ENCODE results near the gene NPPB. TPM values are rescaled to one million over a fixed set of nuclear protein-coding genes. Genes with fewer than 3 reads are reported as not detected.

NPPB gene
- total and polyA plus RNA-seq, 2 of the 8 experiments (the other 6 are each of a cell fraction or from before 2014, with no cell fraction given), result 0.36 to 0.91 TPM

DNA sequence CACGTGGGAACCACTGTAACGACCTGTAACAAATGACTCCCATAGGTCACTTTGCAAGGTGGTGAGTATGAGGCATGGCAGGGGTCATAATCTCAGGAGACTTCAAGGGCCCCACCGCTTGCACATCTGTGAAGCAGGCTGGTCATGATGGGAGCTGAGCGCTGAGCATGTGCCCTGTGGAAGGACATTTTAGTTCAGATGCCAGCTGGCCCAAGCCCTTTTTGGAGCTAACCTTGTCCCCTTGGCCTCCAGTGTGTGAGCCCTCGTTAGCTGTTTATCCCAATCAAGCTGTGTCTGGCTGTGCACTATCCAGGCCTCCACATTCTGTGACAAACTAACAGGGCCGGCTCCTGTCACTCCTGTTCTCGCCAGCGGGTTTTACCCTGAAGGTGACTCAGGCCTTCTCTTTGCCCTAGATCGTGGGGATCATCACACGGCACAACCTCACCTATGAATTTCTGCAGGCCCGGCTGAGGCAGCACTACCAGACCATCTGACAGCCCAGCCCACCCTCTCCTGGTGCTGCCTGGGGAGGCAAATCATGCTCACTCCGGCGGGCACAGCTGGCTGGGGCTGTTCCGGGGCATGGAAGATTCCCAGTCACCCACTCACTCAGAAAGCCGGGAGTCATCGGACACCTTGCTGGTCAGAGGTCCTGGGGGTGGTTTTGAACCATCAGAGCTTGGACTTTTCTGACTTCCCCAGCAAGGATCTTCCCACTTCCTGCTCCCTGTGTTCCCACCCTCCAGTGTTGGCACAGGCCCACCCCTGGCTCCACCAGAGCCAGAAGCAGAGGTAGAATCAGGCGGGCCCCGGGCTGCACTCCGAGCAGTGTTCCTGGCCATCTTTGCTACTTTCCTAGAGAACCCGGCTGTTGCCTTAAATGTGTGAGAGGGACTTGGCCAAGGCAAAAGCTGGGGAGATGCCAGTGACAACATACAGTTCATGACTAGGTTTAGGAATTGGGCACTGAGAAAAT, 18.7 kb downstream of the NPPB start:
- no peak for DNase-seq (ENCODE audit: low read depth in 1 of 2, low spot score in 2 of 2)
- ChIA-PET POLR2A (ENCODE audit: partially characterized antibody) (interaction anchor here (0.5 to 8.1 kb wide), 3 partner anchors 17 to 68 kb away, joined by 3 to 72 read pairs (median 3); no protein-coding TSS in a partner anchor), CTCF (ENCODE audit: partially characterized antibody) (interaction anchor here (0.8 to 8.8 kb wide), 19 partner anchors 8 to 267 kb away, joined by 3 to 67 read pairs (median 5); partner anchors contain the start of gene NPPA)
- no peak for FAIRE-seq
- Histone ChIP-seq H3K79me2 (ENCODE audit: control insufficient read depth in 1 of 2, insufficient read depth in 2 of 2, low read length in 2 of 2) (no peaks in the 10 kb centered on the region), H3K27me3 (replicated peaks in 1 of 4; ENCODE audit: control insufficient read depth in 3 of 4, extremely low read depth in 1 of 4, insufficient read depth in 3 of 4, low read length in 3 of 4) (no peaks in the 10 kb centered on the region), H3K4ac (replicated peaks; ENCODE audit: insufficient read length, low read depth, low read length) (no peak overlapping the region), H3K9ac (replicated peaks in 1 of 4; ENCODE audit: extremely low read depth in 1 of 4, low read depth in 3 of 4, low read length in 3 of 4) (no peak overlapping the region), H2BK120ac (replicated peaks; ENCODE audit: low read depth, low read length) (no peak overlapping the region), H2BK12ac (ENCODE audit: low read depth, low read length) (no peak overlapping the region), H4K91ac (replicated peaks; ENCODE audit: insufficient read length, low read length) (no peak overlapping the region), H3K79me1 (ENCODE audit: low read depth, low read length) (no peaks in the 10 kb centered on the region), H4K8ac (ENCODE audit: extremely low read depth, insufficient read depth, low read length) (no peak overlapping the region; the same call in 1 of the 2 replicates), H2BK5ac (ENCODE audit: low read depth, low read length) (no peak overlapping the region), H3K9me3 (ENCODE audit: insufficient read depth in 2 of 2, low read depth in 1 of 2, low read length in 1 of 2) (no peaks in the 10 kb centered on the region), H4K5ac (ENCODE audit: insufficient read length, low read depth, low read length) (no peak overlapping the region), H3K36me3 (ENCODE audit: control insufficient read depth in 2 of 4, insufficient read depth in 4 of 4, low read length in 3 of 4) (peaks cover 43 to 79% (median 70%) of the 10 kb centered on the region in 4 experiments), H3K27ac (ENCODE audit: low read depth, low read length) (no peak overlapping the region), H2AFZ (ENCODE audit: low read length) (no peak overlapping the region), H3K23ac (ENCODE audit: insufficient read length) (no peak overlapping the region), H3K18ac (ENCODE audit: extremely low read depth, low read length) (no peak overlapping the region), H3K4me2 (ENCODE audit: insufficient read depth in 1 of 2, low read depth in 2 of 2, low read length in 2 of 2) (no peak overlapping the region), H3K14ac (ENCODE audit: insufficient read length) (no peak overlapping the region), H3K4me1 (replicated peaks in 1 of 4; ENCODE audit: control insufficient read depth in 3 of 4, insufficient read depth in 4 of 4, low read length in 3 of 4) (no peaks in the 10 kb centered on the region), H2BK20ac (ENCODE audit: low read length) (no peak overlapping the region), H3K4me3 (ENCODE audit: extremely low read depth in 1 of 4, insufficient read depth in 2 of 4, low read depth in 3 of 4, low read length in 4 of 4) (no peak overlapping the region), H3K23me2 (ENCODE audit: low read depth, low read length) (no peaks in the 10 kb centered on the region), H4K20me1 (replicated peaks in 1 of 2; ENCODE audit: control insufficient read depth in 1 of 2, insufficient read depth in 2 of 2, low read length in 2 of 2) (peaks cover 10 to 17% of the 10 kb centered on the region in 2 experiments), H2BK15ac (ENCODE audit: low read length) (no peak overlapping the region), H3K56ac (replicated peaks; ENCODE audit: insufficient read length, low read depth, low read length) (no peak overlapping the region), H2AK5ac (ENCODE audit: low read depth, low read length) (no peak overlapping the region)
- WGBS, 2 experiments (ENCODE audit: extremely low coverage in 1 of 2, insufficient coverage in 1 of 2, insufficient read length in 1 of 2, insufficient replicate concordance in 2 of 2, low coverage in 1 of 2, low lambda C conversion rate in 2 of 2, missing lambda C conversion rate in 1 of 2), result 93% methylated on average over 18 of the region's 20 CpGs; no CpG with 5 or more reads in 1 of the 2 experiments
- TF ChIP-seq POLR2A (IDR thresholded peaks at IDR 0.05; ENCODE audit: control extremely low read depth in 1 of 2, low read depth in 2 of 2, low read length in 2 of 2), result no peak
- TF ChIP-seq JUN (IDR thresholded peaks at IDR 0.05; ENCODE audit: low read depth, low read length), result no peak
- no peak for TF ChIP-seq POU5F1 (IDR thresholded peaks at IDR 0.05; ENCODE audit: low read depth, low read length)
- TF ChIP-seq SIRT6 (IDR thresholded peaks at IDR 0.05; ENCODE audit: low read length), result no peak
- TF ChIP-seq, protein P1, sequence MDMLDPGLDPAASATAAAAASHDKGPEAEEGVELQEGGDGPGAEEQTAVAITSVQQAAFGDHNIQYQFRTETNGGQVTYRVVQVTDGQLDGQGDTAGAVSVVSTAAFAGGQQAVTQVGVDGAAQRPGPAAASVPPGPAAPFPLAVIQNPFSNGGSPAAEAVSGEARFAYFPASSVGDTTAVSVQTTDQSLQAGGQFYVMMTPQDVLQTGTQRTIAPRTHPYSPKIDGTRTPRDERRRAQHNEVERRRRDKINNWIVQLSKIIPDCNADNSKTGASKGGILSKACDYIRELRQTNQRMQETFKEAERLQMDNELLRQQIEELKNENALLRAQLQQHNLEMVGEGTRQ (IDR thresholded peaks at IDR 0.05; ENCODE audit: low read length), result no peak
- TF ChIP-seq JUND (IDR thresholded peaks at IDR 0.05; ENCODE audit: low read length), result no peak
- no peak for TF ChIP-seq BACH1 (IDR thresholded peaks at IDR 0.05; ENCODE audit: low read length)
- TF ChIP-seq TAF1 (IDR thresholded peaks at IDR 0.05; ENCODE audit: low read depth, low read length), result no peak
- no peak for TF ChIP-seq CHD1 (IDR thresholded peaks at IDR 0.05; ENCODE audit: low read depth, low read length)
- TF ChIP-seq, protein P2, sequence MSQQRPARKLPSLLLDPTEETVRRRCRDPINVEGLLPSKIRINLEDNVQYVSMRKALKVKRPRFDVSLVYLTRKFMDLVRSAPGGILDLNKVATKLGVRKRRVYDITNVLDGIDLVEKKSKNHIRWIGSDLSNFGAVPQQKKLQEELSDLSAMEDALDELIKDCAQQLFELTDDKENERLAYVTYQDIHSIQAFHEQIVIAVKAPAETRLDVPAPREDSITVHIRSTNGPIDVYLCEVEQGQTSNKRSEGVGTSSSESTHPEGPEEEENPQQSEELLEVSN (IDR thresholded peaks at IDR 0.05), result no peak

All from H1 (cell line).